ENCODE results near the gene SLC25A19.
"Not testable (repeated sequence)": the region's sequence is repeated elsewhere in the genome, so short reads cannot be mapped to it uniquely, and the experiment has no call there.

The SLC25A19 gene

DNA sequence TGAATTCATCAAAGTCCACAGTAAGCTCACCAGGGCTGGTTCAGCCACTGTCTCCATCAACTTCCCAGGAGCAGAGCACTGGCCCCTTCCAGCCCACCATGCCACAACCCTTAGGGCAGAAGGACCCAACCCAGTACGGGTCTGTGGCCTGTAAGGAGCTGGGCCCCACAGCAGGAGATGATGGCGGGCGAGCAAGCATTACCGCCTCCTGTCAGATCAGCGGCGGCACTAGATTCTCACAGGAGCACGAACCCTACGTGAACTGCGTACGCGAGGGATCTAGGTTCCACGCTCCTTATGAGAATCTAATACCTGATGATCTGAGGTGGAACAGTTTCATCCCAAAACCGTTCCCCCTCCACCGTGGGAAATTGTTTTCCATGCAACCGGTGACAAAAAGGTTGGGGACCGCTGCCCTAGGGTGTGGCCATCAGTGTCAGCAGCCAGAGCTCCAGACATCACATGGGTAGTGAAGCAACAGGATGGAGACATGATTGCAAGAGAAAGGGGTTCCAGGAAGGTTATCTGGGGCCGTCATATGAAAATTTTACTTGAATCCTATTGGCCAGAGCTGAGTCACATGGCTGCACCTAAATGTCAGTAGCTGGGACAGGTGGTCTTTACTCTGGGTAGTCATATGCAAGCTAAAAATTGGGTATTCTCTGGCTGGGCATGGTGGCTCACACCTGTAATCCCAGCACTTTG lies 12.4 kb upstream of the SLC25A19 start:
- DNase-seq (ENCODE audit: low read depth), result no peak

- no peak for DNase-seq (ENCODE audit: low read depth)
These were observed 11.8 kb upstream of the SLC25A19 start for GRCh38 chr17:75301049-75301448.

- DNase-seq (ENCODE audit: low read depth), result no peak
These were observed 11.0 kb upstream of the SLC25A19 start for GRCh38 chr17:75300280-75300679.

GRCh38 chr17:75295201-75296158 lies 6.2 kb upstream of the SLC25A19 start:
- no peak for DNase-seq (ENCODE audit: low read depth)

GRCh38 chr17:75292810-75293448 lies 3.7 kb upstream of the SLC25A19 start:
- DNase-seq (ENCODE audit: low read depth), result not testable (repeated sequence)

- DNase-seq (ENCODE audit: low read depth), result no peak
These were observed 652 bp upstream of the SLC25A19 start for GRCh38 chr17:75289832-75290337.

- no peak for DNase-seq (ENCODE audit: low read depth)
These were observed 491 bp downstream of the SLC25A19 start for GRCh38 chr17:75288770-75289114.

GRCh38 chr17:75288359-75288758 lies 874 bp downstream of the SLC25A19 start:
- DNase-seq (ENCODE audit: low read depth), result no peak

GRCh38 chr17:75287221-75287620 lies 2.0 kb downstream of the SLC25A19 start:
- DNase-seq (ENCODE audit: low read depth), result no peak

- DNase-seq (ENCODE audit: low read depth), result no peak
These were observed 4.1 kb downstream of the SLC25A19 start for GRCh38 chr17:75285123-75285522.

DNA sequence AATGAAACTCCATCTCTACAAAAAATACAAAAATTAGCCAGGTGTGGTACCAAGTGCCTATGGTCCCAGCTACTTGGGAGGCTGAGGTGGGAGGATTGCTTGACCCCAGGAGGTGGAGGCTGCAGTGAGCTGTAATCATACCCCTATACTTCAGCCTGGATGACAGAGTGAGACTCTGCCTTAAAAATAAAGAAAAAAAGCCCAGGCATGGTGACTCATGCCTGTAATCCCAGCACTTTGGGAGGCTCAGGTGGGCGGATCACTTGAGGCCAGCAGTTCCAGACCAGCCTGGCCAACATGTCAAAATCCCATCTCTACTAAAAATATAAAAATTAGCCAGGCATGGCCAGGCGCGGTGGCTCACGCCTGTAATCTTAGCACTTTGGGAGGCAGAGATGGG lies 9.0 kb downstream of the SLC25A19 start:
- not testable (repeated sequence) for DNase-seq (ENCODE audit: low read depth)

GRCh38 chr17:75277664-75278071 lies 11.6 kb downstream of the SLC25A19 start:
- DNase-seq (ENCODE audit: low read depth), result no peak

DNA sequence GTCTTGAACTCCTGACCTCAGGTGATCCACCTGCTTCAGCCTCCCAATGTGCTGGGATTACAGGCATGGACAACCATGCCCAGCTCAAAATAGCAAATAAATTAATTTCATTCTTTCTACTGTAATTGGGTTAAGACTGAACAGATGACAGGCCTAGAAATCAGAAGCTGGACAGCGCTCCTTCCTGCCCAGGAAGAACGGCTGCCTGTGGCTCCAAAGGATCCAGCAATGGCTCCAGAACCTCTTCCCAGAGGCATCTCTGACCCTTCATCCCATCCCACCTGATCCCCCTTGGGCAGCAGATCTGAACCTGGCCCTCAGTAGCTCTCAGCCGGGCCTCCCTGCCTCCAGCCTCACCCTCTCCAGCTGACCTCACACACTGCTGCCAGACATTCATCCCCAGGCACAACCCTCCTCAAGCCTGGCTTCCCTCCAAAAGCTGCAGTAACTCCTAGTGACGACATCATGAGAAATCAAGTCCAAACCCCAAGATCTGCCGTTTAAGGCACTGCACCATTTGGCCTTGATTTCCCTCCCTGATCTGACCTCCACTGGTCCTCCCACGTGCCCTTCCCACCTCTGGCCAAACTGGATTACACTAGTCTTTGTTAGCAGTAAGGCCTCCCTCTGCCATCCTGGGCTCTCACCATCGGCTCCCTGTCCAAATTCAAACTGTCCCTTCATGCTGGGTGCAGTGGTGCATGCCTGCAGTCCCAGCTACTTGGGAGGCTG lies 15.1 kb downstream of the SLC25A19 start:
- DNase-seq (ENCODE audit: low read depth), result no peak

DNA sequence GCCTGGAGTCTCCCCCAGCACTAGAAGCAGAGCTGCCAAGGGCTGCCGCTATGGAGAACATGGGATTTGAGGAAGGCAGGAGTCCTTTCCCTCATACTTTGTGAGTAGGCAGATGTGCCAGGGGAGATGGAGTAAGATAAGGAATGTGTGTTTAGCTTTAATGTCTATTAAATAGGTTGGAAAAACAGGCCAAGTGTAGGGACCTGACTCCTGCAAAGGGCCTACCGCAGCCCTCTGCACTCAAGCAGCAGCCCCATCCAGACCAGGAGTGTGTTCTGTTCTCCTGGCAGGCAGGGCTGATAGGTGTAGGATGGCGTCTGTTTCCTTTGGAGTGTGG lies 16.4 kb downstream of the SLC25A19 start:
- no peak for DNase-seq (ENCODE audit: low read depth)

DNA sequence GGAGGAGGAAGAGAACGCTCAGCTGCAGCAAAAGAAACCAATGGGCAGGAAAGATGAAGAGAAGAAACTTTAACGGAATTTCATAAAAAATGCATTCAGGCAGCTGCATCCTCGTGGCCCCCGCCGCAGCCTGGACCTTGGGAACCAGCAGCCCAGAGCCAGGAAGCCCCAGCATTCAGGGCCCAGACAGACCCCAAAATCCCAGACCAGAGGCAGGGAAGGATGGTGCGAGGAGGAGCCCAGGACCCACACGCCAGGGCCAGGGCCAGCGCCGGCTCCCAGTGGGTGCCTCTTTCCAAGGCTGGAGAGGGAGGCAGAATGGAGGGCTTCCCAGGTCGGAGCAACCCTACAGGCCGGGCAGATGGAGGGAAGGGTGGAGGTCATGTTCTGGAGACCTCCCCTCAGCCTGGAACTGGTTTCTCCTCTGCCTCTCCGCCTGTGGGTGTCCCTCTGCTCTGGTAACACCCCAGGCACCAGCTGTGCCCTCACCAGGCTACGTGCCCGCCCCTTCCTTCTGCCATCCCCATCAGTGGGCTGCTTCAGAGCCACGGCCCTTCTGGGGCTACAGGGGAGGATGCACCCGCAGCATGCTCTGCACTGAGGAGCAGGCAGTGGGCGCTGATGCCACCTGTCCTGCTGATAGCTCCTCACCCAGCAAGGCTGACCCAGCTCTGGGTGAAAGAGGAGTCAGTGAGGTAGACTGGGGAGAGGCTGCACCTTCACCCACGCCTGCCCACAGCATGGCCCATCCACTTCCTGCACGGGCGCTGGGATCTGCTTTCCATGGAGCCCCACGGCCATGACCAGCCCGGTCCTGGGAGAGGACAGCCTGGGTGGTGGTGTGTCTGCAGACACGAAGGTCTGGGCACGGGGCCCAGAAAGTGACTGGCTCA lies 17.0 kb downstream of the SLC25A19 start:
- no peak for DNase-seq (ENCODE audit: low read depth)

- DNase-seq (ENCODE audit: low read depth), result no peak
These were observed 17.8 kb downstream of the SLC25A19 start for GRCh38 chr17:75271233-75271954.

DNA sequence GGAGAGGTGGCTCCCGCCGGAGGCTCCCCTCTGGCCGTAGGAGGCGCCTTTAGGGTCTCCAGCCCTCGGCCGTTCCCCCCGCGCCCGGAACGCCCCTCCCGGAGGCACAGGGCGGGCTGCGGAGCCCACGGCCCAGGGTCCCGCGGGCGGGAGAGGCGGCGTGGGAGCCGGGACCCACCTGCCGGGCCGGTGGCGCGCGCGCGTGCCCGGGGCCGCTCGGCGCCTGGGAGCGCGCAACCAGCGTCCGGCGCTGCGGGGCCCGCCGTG lies 18.3 kb downstream of the SLC25A19 start, which contains the start of gene MIF4GD:
Gene MIF4GD, minus strand, starts transcription at position 266 of the 267 bp plus-strand sequence. CDS start 1,036 bp downstream, outside the sequence.
- no peak for DNase-seq (ENCODE audit: low read depth)

DNA sequence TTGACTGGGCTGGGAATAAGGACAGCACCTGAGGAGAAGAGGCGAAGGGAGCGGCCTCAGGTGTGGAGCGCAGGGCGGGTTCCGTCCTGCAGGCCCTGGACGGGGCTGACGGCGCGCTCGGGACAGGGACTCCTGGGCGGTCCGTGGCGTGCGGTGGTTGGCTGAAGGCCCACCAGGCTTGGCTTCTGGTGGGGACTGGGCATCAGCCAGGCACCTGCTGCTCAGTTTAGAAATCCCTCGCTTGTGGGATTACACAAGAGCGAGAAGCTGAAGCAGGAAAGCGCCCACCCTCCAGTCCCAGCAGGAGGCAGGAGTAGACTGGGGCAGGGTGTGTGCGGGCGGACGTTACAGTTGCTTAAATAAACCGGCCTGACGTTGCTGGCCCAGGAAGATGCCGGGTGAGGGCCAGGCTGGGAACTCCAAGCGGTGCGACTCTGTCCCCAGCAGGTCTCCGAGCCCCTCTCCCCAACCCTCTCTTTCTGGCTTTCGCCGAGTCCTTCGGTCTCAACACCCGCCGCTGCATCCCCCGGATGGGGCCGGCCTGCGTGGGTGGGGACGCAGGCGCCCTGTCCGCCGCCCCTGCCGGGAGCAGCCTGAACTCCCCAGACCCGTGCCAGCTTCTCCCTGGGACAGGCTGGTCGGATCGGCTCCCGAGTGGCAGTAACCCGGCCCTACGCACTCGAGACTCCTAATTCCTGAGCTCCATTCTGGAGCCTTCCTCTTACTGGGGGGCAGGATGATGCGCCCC lies 18.8 kb downstream of the SLC25A19 start:
- no peak for DNase-seq (ENCODE audit: low read depth)

GRCh38 chr17:75269844-75270217 lies 19.4 kb downstream of the SLC25A19 start:
- no peak for DNase-seq (ENCODE audit: low read depth)
